H9 (cell line): Measurements from ENCODE around the gene CLEC16A. TPM values are rescaled to one million over a fixed set of nuclear protein-coding genes. Genes with fewer than 3 reads are reported as not detected.

Source experiments
- DNase-seq: peaks from one replicate; pipeline ENCODE4 v3.0.0-alpha.2; 2017
- H2AFZ ChIP-seq: one replicate; pipeline ENCODE4 v1.6.1; 2013; ENCODE audit warnings: mild to moderate bottlenecking, low read length, control low read depth, moderate library complexity
- H2AK5ac ChIP-seq: 2 replicates; pipeline ENCODE4 v1.6.1; 2013; ENCODE audit warnings: low read length, control low read depth, mixed read lengths; ENCODE audit not compliant: insufficient read length
- H2BK120ac ChIP-seq: one replicate; pipeline ENCODE4 v1.6.1; 2013; ENCODE audit warnings: low read depth, mild to moderate bottlenecking, low read length, control low read depth, inconsistent platforms; ENCODE audit not compliant: poor library complexity, severe bottlenecking
- H2BK12ac ChIP-seq: 2 replicates; pipeline ENCODE4 v1.6.1; 2013; ENCODE audit warnings: low read length, control low read depth, mixed read lengths, low read depth; ENCODE audit not compliant: insufficient read length
- H2BK15ac ChIP-seq: 2 replicates; pipeline ENCODE4 v1.6.1; 2013; ENCODE audit warnings: low read depth, low read length, control low read depth
- H2BK20ac ChIP-seq: one replicate; pipeline ENCODE4 v1.6.1; 2013; ENCODE audit warnings: low read depth, mild to moderate bottlenecking, low read length, control low read depth, inconsistent platforms; ENCODE audit not compliant: poor library complexity, severe bottlenecking
- H2BK5ac ChIP-seq: 2 replicates; pipeline ENCODE4 v1.6.1; 2013; ENCODE audit warnings: low read length, control low read depth, mixed read lengths; ENCODE audit not compliant: insufficient read length
- H3K14ac ChIP-seq: 2 replicates; pipeline ENCODE4 v1.6.1; 2013; ENCODE audit warnings: low read length, control low read depth; ENCODE audit not compliant: insufficient read depth
- H3K18ac ChIP-seq: 2 replicates; pipeline ENCODE4 v1.6.1; 2013; ENCODE audit warnings: low read depth, mild to moderate bottlenecking, mixed read lengths, low read length, control low read depth; ENCODE audit not compliant: insufficient read length
- H3K23ac ChIP-seq: 2 replicates; pipeline ENCODE4 v1.6.1; 2013; ENCODE audit warnings: low read length, control low read depth, mixed read lengths, low read depth; ENCODE audit not compliant: insufficient read length
- H3K23me2 ChIP-seq: 2 replicates; pipeline ENCODE4 v1.6.1; 2013; ENCODE audit warnings: low read depth, mild to moderate bottlenecking, mixed read lengths, low read length, control low read depth; ENCODE audit not compliant: insufficient read length, poor library complexity, severe bottlenecking
- H3K27ac ChIP-seq: 2 replicates; pipeline ENCODE4 v1.5.1; 2013; ENCODE audit warnings: low read length, control low read depth, mixed read lengths, low read depth; ENCODE audit not compliant: insufficient read length
- H3K27me3 ChIP-seq: 2 replicates; pipeline ENCODE4 v1.6.1; 2013; ENCODE audit warnings: low read length, control low read depth, inconsistent platforms; ENCODE audit not compliant: insufficient read depth
- H3K4ac ChIP-seq: 2 replicates; pipeline ENCODE4 v1.6.1; 2013; ENCODE audit warnings: low read depth, mild to moderate bottlenecking, control low read depth, inconsistent platforms, low read length, moderate library complexity
- H3K4me1 ChIP-seq: 2 replicates; pipeline ENCODE4 v1.6.1; 2013; ENCODE audit warnings: low read length, control low read depth, inconsistent platforms; ENCODE audit not compliant: insufficient read depth
- H3K4me2 ChIP-seq: 2 replicates; pipeline ENCODE4 v1.6.1; 2013; ENCODE audit warnings: low read length, control low read depth, mixed read lengths; ENCODE audit not compliant: insufficient read length, insufficient read depth
- H3K56ac ChIP-seq: 2 replicates; pipeline ENCODE4 v1.6.1; 2013; ENCODE audit warnings: low read depth, mild to moderate bottlenecking, mixed read lengths, low read length, control low read depth; ENCODE audit not compliant: insufficient read length
- H3K79me1 ChIP-seq: 2 replicates; pipeline ENCODE4 v1.6.1; 2013; ENCODE audit warnings: low read depth, mild to moderate bottlenecking, moderate library complexity, low read length, control low read depth, inconsistent platforms; ENCODE audit not compliant: insufficient read depth, poor library complexity, severe bottlenecking
- H3K79me2 ChIP-seq: 2 replicates; pipeline ENCODE4 v1.6.1; 2013; ENCODE audit warnings: low read length, control low read depth, inconsistent platforms; ENCODE audit not compliant: insufficient read depth
- H3K9ac ChIP-seq: 2 replicates; pipeline ENCODE4 v1.6.1; 2013; ENCODE audit warnings: low read length, control low read depth, mixed read lengths; ENCODE audit not compliant: insufficient read length; ENCODE audit errors: extremely low read depth
- H3K9me3 ChIP-seq: one replicate; pipeline ENCODE4 v1.6.1; 2013; ENCODE audit warnings: low read depth, low read length, inconsistent platforms; ENCODE audit not compliant: control insufficient read depth
- H3T11ph ChIP-seq: one replicate; pipeline ENCODE4 v1.6.1; 2013; ENCODE audit warnings: mild to moderate bottlenecking, low read length, control low read depth, inconsistent platforms
- H4K20me1 ChIP-seq: one replicate; pipeline ENCODE4 v1.6.1; 2013; ENCODE audit not compliant: control insufficient read depth, insufficient read length, insufficient read depth
- H4K5ac ChIP-seq: 2 replicates; pipeline ENCODE4 v1.6.1; 2013; ENCODE audit warnings: low read depth, mild to moderate bottlenecking, mixed read lengths, low read length, control low read depth; ENCODE audit not compliant: insufficient read length
- H4K8ac ChIP-seq: replicated peaks from 2 replicates; pipeline ENCODE4 v1.6.1; 2013; ENCODE audit warnings: low read length, control low read depth, mixed read lengths, low read depth; ENCODE audit not compliant: insufficient read length
- H4K91ac ChIP-seq: 2 replicates; pipeline ENCODE4 v1.6.1; 2013; ENCODE audit warnings: low read depth, mild to moderate bottlenecking, moderate library complexity, mixed read lengths, low read length, control low read depth; ENCODE audit not compliant: insufficient read length
- H3K27ac Mint-ChIP-seq, 3 experiments: 2 replicates in 2 of 3; 3 replicates in 1 of 3; pipeline ENCODE4 v1.8.0; 2020 to 2021; ENCODE audit warnings: mixed read lengths in 3 of 3, mild to moderate bottlenecking in 1 of 3, moderate library complexity in 1 of 3
- H3K27me3 Mint-ChIP-seq: 2 replicates; pipeline ENCODE4 v1.8.0; 2021; ENCODE audit warnings: low read depth, mild to moderate bottlenecking, moderate library complexity, mixed read lengths
- H3K36me3 Mint-ChIP-seq, 3 experiments: 2 replicates in 2 of 3; 3 replicates in 1 of 3; pipeline ENCODE4 v1.8.0; 2020 to 2021; ENCODE audit warnings: low read depth in 3 of 3, mixed read lengths in 3 of 3; ENCODE audit not compliant: insufficient read depth in 1 of 3
- H3K4me1 Mint-ChIP-seq, 2 experiments: 2 replicates each; pipeline ENCODE4 v1.8.0; 2020; ENCODE audit warnings: mixed read lengths in 2 of 2
- H3K4me3 Mint-ChIP-seq, 2 experiments: 2 replicates in 1 of 2; 3 replicates in 1 of 2; pipeline ENCODE4 v1.8.0; 2020 to 2021; ENCODE audit warnings: mild to moderate bottlenecking in 2 of 2, mixed read lengths in 2 of 2, moderate library complexity in 1 of 2
- H3K9me3 Mint-ChIP-seq, 2 experiments: 2 replicates in 1 of 2; 3 replicates in 1 of 2; pipeline ENCODE4 v1.8.0; 2020; ENCODE audit warnings: mild to moderate bottlenecking in 2 of 2, mixed read lengths in 2 of 2, moderate library complexity in 1 of 2
- CTCF ChIP-seq: fragments of 200-600 bp; sonication (generic); conservative IDR thresholded peaks from 3 replicates; pipeline ENCODE4 v1.8.0; 2021; ENCODE audit warnings: antibody characterized with exemption, mild to moderate bottlenecking
- WGBS: extraction: QIAGEN DNeasy Blood & Tissue Kit; methylation state at CpG from one replicate; pipeline ENCODE4 v1.1.7; 2013; ENCODE audit warnings: missing lambda C conversion rate, low lambda C conversion rate, mixed read lengths; ENCODE audit not compliant: insufficient read length; ENCODE audit errors: extremely low coverage; 5-methylcytosine and 5-hydroxymethylcytosine counted together
- total RNA-seq: library from RNA; stranded (reverse); gene quantifications from 2 replicates; pipeline ENCODE4 v1.2.1, GENCODE V29; 2021

CLEC16A gene
- total RNA-seq, 1 experiment from 2014 or later = 15.2 TPM

DNA sequence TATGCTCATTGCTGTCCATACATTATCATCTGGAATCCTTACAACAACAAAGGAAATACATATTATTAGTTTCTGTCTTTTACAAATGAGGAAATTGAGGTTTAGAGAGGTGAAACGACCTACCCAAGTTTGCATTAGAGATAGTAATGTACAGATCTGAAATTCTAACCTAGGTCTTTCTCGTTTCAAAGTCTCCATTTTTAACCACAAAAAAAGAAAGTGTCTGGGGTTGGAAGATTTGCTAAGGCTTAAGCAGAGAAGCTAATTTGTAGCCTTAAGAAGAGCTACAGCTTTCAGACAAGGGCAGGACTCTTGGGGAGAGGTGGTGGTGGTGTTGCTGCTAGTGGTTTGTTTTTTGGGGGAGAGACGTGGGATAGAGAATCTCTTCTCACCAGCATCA, 48.2 kb upstream of the CLEC16A start:
- Histone ChIP-seq H2BK5ac (no peak overlapping the region), H2BK20ac (no peak overlapping the region), H3K27me3 (no peaks in the 10 kb centered on the region), H2AFZ (no peak overlapping the region), H2BK15ac (no peak overlapping the region), H3K27ac (no peak overlapping the region), H3K79me2 (no peaks in the 10 kb centered on the region), H2AK5ac (no peak overlapping the region), H3K4me2 (no peak overlapping the region), H2BK12ac (no peak overlapping the region), H4K20me1 (peaks cover 2% of the 10 kb centered on the region), H3K56ac (no peak overlapping the region), H2BK120ac (no peak overlapping the region), H3K23ac (no peak overlapping the region), H3K18ac (no peak overlapping the region), H3T11ph (no peak overlapping the region), H3K4ac (no peak overlapping the region), H3K9me3 (no peaks in the 10 kb centered on the region), H3K23me2 (no peaks in the 10 kb centered on the region), H3K9ac (no peak overlapping the region), H4K5ac (no peak overlapping the region), H4K91ac (no peak overlapping the region), H3K79me1 (no peaks in the 10 kb centered on the region), H4K8ac (no peak overlapping the region), H3K4me1 (no peaks in the 10 kb centered on the region; the same call in 1 of the 2 replicates), H3K14ac (no peak overlapping the region)
- no peak for TF ChIP-seq CTCF
- no peak overlapping the region for H3K27ac Mint-ChIP-seq
- H3K4me3 Mint-ChIP-seq = no peak overlapping the region
- no peaks in the 10 kb centered on the region for H3K9me3 Mint-ChIP-seq
- H3K4me1 Mint-ChIP-seq = peaks cover 11 to 15% of the 10 kb centered on the region in 2 experiments
- peaks cover 20% of the 10 kb centered on the region for H3K27me3 Mint-ChIP-seq
- H3K36me3 Mint-ChIP-seq = no peaks in the 10 kb centered on the region
- no CpG with 5 or more reads among the region's 3 CpGs for WGBS
- no peak for DNase-seq
